Subcutaneous adipose tissue (tissue), 4 donors: ENCODE measurements around the gene BBOX1. TPM values are rescaled to one million over a fixed set of nuclear protein-coding genes. Genes with fewer than 3 reads are reported as not detected.

Source experiments
- total RNA-seq, 4 donors: library from RNA; depleted of rRNA; stranded (reverse); fragments of >200 nt; gene quantifications; one replicate each; pipeline ENCODE4 v1.1.0, GENCODE V29; 2016
- TF ChIP-seq, protein P1 (sequence below): fragments of 450-650 bp; IDR thresholded peaks from one replicate; pipeline ENCODE4 v1.5.1; 2016; ENCODE audit warnings: low read depth, mild to moderate bottlenecking, control low read depth, antibody characterized with exemption, moderate library complexity

BBOX1 gene
- total RNA-seq, 4 donors from 2014 or later: not detected

DNA sequence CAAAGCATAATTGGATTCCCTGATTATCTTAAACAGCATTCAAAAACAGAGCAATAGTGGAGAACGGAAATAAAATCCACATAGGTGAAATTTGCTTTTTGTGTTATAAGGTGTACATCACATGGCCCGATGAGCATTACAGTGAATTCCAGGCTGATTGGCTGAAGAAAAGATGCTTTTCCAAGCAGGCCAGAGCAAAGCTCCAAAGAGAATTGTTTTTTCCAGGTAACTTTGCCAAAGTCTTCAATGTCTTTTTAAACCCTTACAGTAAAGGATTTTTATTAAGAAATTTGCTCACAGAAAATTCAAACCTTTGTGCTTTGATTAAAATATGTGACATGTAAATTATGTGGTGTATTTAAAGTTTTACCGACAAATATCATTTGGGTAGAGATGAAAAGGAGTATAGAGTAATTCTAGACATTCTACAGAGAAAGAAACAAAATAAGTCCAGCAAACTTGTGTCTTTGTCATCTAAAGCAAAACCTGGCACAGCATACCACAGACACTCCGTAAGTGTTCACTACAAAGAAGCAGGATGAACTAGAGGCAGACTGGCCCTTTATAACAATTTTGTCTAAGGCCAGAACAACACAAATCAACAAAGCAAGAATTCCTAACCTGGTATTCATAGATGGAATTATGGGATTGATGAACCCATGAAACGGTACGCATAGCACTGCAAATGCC is 16.6 kb downstream of the BBOX1 start:
- TF ChIP-seq, protein P1, sequence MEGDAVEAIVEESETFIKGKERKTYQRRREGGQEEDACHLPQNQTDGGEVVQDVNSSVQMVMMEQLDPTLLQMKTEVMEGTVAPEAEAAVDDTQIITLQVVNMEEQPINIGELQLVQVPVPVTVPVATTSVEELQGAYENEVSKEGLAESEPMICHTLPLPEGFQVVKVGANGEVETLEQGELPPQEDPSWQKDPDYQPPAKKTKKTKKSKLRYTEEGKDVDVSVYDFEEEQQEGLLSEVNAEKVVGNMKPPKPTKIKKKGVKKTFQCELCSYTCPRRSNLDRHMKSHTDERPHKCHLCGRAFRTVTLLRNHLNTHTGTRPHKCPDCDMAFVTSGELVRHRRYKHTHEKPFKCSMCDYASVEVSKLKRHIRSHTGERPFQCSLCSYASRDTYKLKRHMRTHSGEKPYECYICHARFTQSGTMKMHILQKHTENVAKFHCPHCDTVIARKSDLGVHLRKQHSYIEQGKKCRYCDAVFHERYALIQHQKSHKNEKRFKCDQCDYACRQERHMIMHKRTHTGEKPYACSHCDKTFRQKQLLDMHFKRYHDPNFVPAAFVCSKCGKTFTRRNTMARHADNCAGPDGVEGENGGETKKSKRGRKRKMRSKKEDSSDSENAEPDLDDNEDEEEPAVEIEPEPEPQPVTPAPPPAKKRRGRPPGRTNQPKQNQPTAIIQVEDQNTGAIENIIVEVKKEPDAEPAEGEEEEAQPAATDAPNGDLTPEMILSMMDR: no peak

DNA sequence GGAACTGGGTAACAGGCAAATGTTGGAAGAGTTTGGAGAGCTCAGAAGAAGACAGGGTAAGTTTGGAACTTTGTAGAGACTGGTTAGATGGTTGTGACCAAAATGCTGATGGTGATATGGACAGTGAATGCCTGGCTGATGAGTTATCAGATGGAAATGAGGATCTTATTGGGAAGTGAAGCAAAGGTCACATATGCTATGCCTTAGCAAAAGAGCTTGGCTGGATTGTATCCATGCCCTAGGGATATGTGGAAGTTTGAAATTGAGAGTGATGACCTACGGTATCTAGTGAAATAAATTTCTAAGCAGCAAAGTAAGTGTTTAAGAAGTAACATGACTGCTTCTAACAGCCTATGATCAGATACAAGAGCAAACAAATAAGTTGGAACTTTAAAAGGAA is 17.8 kb downstream of the BBOX1 start:
- TF ChIP-seq, protein P1: no peak

DNA sequence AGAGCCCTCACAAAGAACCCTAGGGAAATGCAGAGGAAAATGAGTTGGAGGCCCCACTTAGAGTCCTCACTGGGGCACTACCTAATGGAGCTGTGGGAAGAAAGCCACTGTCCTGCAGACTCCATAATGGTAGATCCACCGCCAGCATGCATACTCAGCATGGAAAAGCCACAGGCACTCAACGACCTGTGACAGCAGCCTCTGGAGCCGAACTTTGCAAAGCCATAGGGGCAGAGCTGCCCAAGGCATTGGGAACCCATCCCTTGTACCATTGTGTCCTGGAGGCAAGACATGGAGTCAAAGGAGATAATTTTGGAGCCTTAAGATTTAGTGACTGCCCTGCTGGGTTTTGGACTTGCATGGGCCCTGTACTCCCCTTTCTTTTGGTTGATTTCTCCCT is 18.8 kb downstream of the BBOX1 start:
- TF ChIP-seq, protein P1: no peak

DNA sequence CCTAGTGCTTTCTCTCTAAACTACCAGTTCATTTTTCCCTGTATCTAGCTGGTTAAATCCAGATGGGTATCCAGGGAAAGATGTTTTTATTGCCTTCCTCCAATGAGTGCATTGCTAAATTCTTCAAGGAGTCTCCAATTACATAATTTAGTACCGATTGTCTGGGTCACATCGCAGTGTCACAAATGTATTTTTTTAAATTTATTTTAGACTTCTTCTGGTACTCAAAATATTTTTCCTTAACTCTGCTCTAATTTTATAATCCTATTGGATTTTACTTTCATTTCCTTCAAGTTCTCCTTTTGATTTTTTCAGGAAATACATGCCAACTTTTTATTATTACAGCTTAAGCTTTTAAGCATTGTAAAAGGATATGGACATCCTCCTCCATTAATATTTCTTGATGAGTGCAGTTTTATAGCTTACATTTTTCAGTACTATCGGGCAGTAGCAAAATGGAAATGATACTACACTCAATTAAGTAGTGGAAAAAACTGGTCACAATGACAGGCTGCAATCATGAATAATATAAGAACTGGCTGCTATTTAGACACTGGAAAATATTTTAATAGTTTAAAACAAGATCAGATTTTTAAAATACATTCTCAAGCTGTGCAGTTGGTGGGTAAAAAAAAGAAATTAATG is 20.3 kb downstream of the BBOX1 start:
- TF ChIP-seq, protein P1: no peak

DNA sequence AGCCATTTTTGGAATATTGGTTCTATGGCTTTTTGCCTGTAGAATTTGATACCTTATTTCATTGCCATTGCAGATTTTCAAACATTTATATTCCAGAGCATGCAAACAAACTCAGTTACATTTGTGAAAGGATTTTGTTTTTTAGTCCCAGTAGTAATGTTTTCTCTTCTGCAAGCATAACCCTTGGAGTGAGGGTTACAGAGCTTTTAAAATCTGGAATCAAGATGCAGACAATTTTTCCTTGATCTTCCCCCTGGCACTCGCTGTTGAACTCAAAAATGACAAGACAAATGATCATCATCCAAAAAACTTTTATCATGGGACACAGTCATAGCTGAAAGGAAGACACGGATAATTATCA is 20.8 kb downstream of the BBOX1 start:
- TF ChIP-seq, protein P1: no peak

DNA sequence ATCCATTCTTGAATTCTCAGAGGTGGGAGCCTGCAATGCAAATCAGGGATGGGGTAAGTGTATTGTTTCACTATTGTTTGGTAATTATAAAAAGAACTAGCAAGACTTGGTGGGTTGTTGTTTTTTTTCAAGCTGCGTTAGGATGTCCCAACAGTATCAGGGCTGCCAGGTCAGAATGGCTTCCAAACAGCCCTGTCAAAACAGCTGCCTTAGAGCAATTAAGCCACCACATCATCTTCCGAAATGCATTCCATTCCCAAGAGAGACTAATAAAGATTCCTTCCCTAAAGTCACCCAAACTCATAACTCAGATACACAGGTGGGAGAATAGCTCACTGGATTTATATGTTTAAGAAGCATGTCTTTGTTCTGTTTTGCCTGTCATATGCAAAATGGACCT is 23.5 kb downstream of the BBOX1 start:
- TF ChIP-seq, protein P1: no peak

DNA sequence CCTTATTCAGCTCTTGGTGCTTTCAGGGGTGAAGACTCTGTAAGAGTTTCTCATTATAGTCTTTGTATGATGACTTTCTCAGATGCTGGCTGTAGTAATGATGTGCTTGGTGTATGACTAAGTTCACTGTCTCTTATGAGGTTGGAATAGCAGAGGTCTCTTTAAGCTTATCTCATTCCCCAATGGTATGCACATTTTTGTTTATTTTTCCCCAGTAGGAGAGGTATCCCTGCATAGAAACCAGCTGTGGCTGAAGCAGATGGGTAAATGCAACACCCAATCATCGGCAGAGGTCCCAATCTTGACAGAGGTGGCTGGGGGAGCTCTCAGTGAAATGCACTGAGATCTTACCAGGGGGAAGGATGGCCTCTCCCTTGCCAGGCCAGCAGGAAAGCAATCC is 34.6 kb downstream of the BBOX1 start:
- TF ChIP-seq, protein P1: no peak
